B cell (primary cell): ENCODE data around the gene TRPV2. TPM values are rescaled to one million over a fixed set of nuclear protein-coding genes. Genes with fewer than 3 reads are reported as not detected.

Source experiments
- ATAC-seq: fragments of 200-7000 bp; cut with Tn5 transposase; one replicate; pipeline ENCODE4 v1.10.0; 2021; ENCODE audit warnings: low read depth, mild to moderate bottlenecking, moderate number of reproducible peaks, moderate library complexity
- CTCF ChIA-PET: fragments of 350-600 bp; sonication (Branson Sonifier 250); formaldehyde crosslinking; loops from one replicate; lab custom pipeline; 2021; ENCODE audit warnings: antibody characterized with exemption, inconsistent platforms; lab: Charles Lee
- POLR2A ChIA-PET: fragments of 350-600 bp; sonication (Branson Sonifier 250); formaldehyde crosslinking; loops from one replicate; lab custom pipeline; 2021; ENCODE audit warnings: antibody characterized with exemption; lab: Charles Lee
- DNase-seq: peaks from one replicate; pipeline ENCODE4 v3.0.0; 2013
- H2AFZ ChIP-seq: 2 replicates; pipeline ENCODE4 v1.6.1; 2012; ENCODE audit warnings: mild to moderate bottlenecking, low read depth, low read length; ENCODE audit not compliant: insufficient read depth, poor library complexity, severe bottlenecking
- H3K27ac ChIP-seq, 2 donors: 1 replicate in 1 of 2; 2 replicates in 1 of 2; pipeline ENCODE4 v1.5.1; 2012 to 2013; ENCODE audit warnings: low read length in 2 of 2, mild to moderate bottlenecking in 2 of 2, moderate library complexity in 1 of 2
- H3K27me3 ChIP-seq, 4 experiments: fragments of 200-600 bp in 1 of 4; sonication (generic) in 1 of 4; replicated peaks in 1 of 4; 1 replicate in 2 of 4; 2 replicates in 2 of 4; pipeline versions ENCODE4 v1.6.1 to v1.7.0; 2013 to 2016; ENCODE audit warnings: low read length in 3 of 4, mild to moderate bottlenecking in 2 of 4, mixed read lengths in 1 of 4, moderate library complexity in 1 of 4; ENCODE audit not compliant: insufficient read depth in 4 of 4, control insufficient read depth in 3 of 4; ENCODE audit errors: control extremely low read depth in 1 of 4
- H3K36me3 ChIP-seq, 2 experiments: replicated peaks in 1 of 2; 1 replicate in 1 of 2; 2 replicates in 1 of 2; pipeline versions ENCODE4 v1.6.1 to v1.7.1; 2013; ENCODE audit warnings: low read length in 1 of 2; ENCODE audit not compliant: insufficient read depth in 2 of 2, control insufficient read depth in 1 of 2; ENCODE audit errors: control extremely low read depth in 1 of 2, extremely low read depth in 1 of 2
- H3K4me1 ChIP-seq, 2 donors: fragments of 200-600 bp in 1 of 2; sonication (generic) in 1 of 2; 1 replicate in 1 of 2; 2 replicates in 1 of 2; pipeline versions ENCODE4 v1.5.1 to v1.6.1; 2013 to 2017; ENCODE audit warnings: low read length in 2 of 2; ENCODE audit not compliant: control insufficient read depth in 2 of 2, insufficient read depth in 2 of 2
- H3K4me2 ChIP-seq: replicated peaks from 2 replicates; pipeline ENCODE3; 2012; ENCODE audit warnings: mild to moderate bottlenecking, low read depth, low read length; ENCODE audit not compliant: poor library complexity, severe bottlenecking
- H3K4me3 ChIP-seq, 5 experiments: fragments of 200-600 bp in 1 of 5; sonication (generic) in 1 of 5; 1 replicate in 3 of 5; 2 replicates in 2 of 5; pipeline versions ENCODE4 v1.5.1 to v1.7.0; 2011 to 2016; ENCODE audit warnings: low read length in 4 of 5, mild to moderate bottlenecking in 4 of 5, low read depth in 2 of 5, control low read depth in 1 of 5, moderate library complexity in 1 of 5; ENCODE audit not compliant: insufficient read depth in 1 of 5; ENCODE audit errors: control extremely low read depth in 1 of 5, extremely low read depth in 1 of 5
- H3K79me2 ChIP-seq: fragments of 200-600 bp; sonication (generic); one replicate; pipeline ENCODE4 v1.6.0; 2016; ENCODE audit warnings: low read length; ENCODE audit not compliant: control insufficient read depth, insufficient read depth
- H3K9ac ChIP-seq: fragments of 200-600 bp; sonication (generic); 2 replicates; pipeline ENCODE4 v1.6.1; 2017; ENCODE audit warnings: mild to moderate bottlenecking, low read length, moderate library complexity
- H3K9me3 ChIP-seq, 3 donors: one replicate each; pipeline versions ENCODE4 v1.6.1 to v1.7.1; 2013; ENCODE audit warnings: low read length in 2 of 3; ENCODE audit not compliant: control insufficient read depth in 2 of 3, insufficient read depth in 1 of 3; ENCODE audit errors: control extremely low read depth in 1 of 3
- H4K20me1 ChIP-seq: 2 replicates; pipeline ENCODE4 v1.6.0; 2012; ENCODE audit warnings: mild to moderate bottlenecking, low read length; ENCODE audit not compliant: insufficient read depth, control insufficient read depth, poor library complexity, severe bottlenecking
- H3K27ac Mint-ChIP-seq: one replicate; pipeline ENCODE4 v1.8.0; 2021; ENCODE audit warnings: mixed read lengths
- H3K27me3 Mint-ChIP-seq: one replicate; pipeline ENCODE4 v1.8.0; 2021; ENCODE audit warnings: mixed read lengths
- H3K4me1 Mint-ChIP-seq: one replicate; pipeline ENCODE4 v1.8.0; 2021; ENCODE audit warnings: mixed read lengths
- H3K4me3 Mint-ChIP-seq: one replicate; pipeline ENCODE4 v1.8.0; 2021; ENCODE audit warnings: mixed read lengths
- H3K9me3 Mint-ChIP-seq: one replicate; pipeline ENCODE4 v1.8.0; 2022; ENCODE audit warnings: mixed read lengths; ENCODE audit not compliant: insufficient read depth
- CTCF ChIP-seq: fragments of 200-600 bp; IDR thresholded peaks from one replicate; pipeline ENCODE4 v1.8.0; 2022; ENCODE audit warnings: antibody characterized with exemption, mild to moderate bottlenecking
- EZH2 ChIP-seq: IDR thresholded peaks from 2 replicates; pipeline ENCODE4 v1.6.1; 2012; ENCODE audit warnings: borderline replicate concordance, low read depth, mild to moderate bottlenecking, moderate library complexity, low read length; ENCODE audit not compliant: insufficient read depth, poor library complexity, severe bottlenecking
- WGBS: methylation state at CpG from one replicate; pipeline ENCODE4 v1.1.5; 2013; ENCODE audit warnings: missing lambda C conversion rate; ENCODE audit not compliant: insufficient coverage; 5-methylcytosine and 5-hydroxymethylcytosine counted together
- intact Hi-C: fragments of 100-400 bp; cut with micrococcal nuclease; formaldehyde crosslinking; loops from one replicate; pipeline ENCODE4 v1.10.0; 2022
- polyA plus RNA-seq: library from polyadenylated mRNA; depleted of rRNA; stranded (reverse); fragments of >200 nt; gene quantifications from 2 replicates; pipeline ENCODE4 v1.2.3, GENCODE V29; 2012
- total RNA-seq, 2 donors: library from RNA; stranded (reverse); fragments of 120-200 nt in 1 of 2; gene quantifications; 1 replicate in 1 of 2; 2 replicates in 1 of 2; pipeline versions ENCODE4 v1.2.3 to v1.2.4, GENCODE V29; 2013 to 2022

TRPV2 gene
- total and polyA plus RNA-seq, 2 donors (not counting 1 experiment from before 2014, with no cell fraction given): 58.6 to 89.0 TPM

DNA sequence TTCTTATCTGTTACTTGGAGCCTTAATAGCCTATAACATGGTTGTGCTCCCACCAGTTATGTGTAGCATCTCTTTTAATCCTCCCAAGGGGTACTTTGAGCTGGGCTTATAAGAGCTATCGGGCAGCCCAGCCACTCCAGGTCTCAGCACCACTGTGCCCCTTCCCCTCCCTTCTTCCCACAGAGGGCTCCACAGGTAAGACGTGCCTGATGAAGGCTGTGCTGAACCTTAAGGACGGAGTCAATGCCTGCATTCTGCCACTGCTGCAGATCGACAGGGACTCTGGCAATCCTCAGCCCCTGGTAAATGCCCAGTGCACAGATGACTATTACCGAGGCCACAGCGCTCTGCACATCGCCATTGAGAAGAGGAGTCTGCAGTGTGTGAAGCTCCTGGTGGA is 7.0 kb downstream of the TRPV2 start:
- no peak overlapping the region for H3K27ac Mint-ChIP-seq
- ChIA-PET POLR2A (interaction anchor here (0.5 kb wide), 1 partner anchor 110 kb away, joined by 3 read pairs; no protein-coding TSS in a partner anchor), CTCF (interaction anchor here (1.0 kb wide), 1 partner anchor 59 kb away, joined by 3 read pairs; no protein-coding TSS in a partner anchor)
- 97% methylated on average over 7 of the region's 7 CpGs for WGBS
- Histone ChIP-seq H2AFZ (no peak overlapping the region), H3K79me2 (peaks cover 35% of the 10 kb centered on the region), H3K9ac (no peak overlapping the region), H3K4me3 (no peak overlapping the region), H4K20me1 (peaks cover 30% of the 10 kb centered on the region), H3K36me3 (peaks cover 2 to 77% of the 10 kb centered on the region in 2 experiments), H3K27ac (no peak overlapping the region), H3K9me3 (no peaks in the 10 kb centered on the region), H3K27me3 (no peaks in the 10 kb centered on the region), H3K4me2 (no peak overlapping the region), H3K4me1 (peaks cover 12 to 26% of the 10 kb centered on the region in 2 donors)
- TF ChIP-seq EZH2 (no peak), CTCF (no peak)
- no peak overlapping the region for H3K4me3 Mint-ChIP-seq
- H3K9me3 Mint-ChIP-seq: no peaks in the 10 kb centered on the region
- ATAC-seq (no peak), DNase-seq (no peak)
- peaks cover 22% of the 10 kb centered on the region for H3K4me1 Mint-ChIP-seq
- no peaks in the 10 kb centered on the region for H3K27me3 Mint-ChIP-seq
- intact Hi-C loops: no loop called here

DNA sequence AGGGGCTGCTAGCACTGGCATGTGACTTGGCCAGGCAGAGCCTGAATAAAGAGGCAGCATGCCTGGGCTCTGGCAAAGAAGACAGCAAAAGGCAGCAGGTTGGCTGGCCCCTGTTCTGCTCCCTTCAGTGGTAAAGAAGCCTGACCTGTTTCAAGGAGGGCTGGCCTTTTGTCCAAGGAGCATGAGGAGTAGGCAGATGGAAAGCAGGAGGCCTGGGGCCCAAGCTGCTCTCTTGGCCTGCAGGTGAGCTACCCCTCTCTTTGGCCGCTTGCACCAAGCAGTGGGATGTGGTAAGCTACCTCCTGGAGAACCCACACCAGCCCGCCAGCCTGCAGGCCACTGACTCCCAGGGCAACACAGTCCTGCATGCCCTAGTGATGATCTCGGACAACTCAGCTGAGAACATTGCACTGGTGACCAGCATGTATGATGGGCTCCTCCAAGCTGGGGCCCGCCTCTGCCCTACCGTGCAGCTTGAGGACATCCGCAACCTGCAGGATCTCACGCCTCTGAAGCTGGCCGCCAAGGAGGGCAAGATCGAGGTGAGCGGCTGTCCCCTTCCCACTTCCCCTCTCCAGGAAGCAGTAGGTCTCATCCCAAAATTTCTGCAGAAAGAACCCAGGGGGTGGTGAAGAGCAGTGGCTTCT is 8.0 kb downstream of the TRPV2 start:
- peaks cover 17% of the 10 kb centered on the region for H3K4me1 Mint-ChIP-seq
- intact Hi-C loops: no loop called here
- CTCF ChIA-PET: interaction anchor here (0.7 kb wide), 1 partner anchor 165 kb away, joined by 3 read pairs; no protein-coding TSS in a partner anchor
- ATAC-seq: no peak
- POLR2A ChIA-PET: no interaction called here
- H3K4me3 ChIP-seq: no peak overlapping the region
- no peak overlapping the region for H3K27ac Mint-ChIP-seq
- peaks cover 22% of the 10 kb centered on the region for H4K20me1 ChIP-seq
- peaks cover 2 to 75% of the 10 kb centered on the region in 2 experiments for H3K36me3 ChIP-seq
- no peaks in the 10 kb centered on the region for H3K9me3 ChIP-seq
- no peak overlapping the region for H3K9ac ChIP-seq
- H3K27me3 ChIP-seq: no peaks in the 10 kb centered on the region
- 97% methylated on average over 3 of the region's 10 CpGs for WGBS
- H3K27ac ChIP-seq: no peak overlapping the region
- H3K27me3 Mint-ChIP-seq: no peaks in the 10 kb centered on the region
- peaks cover 12 to 19% of the 10 kb centered on the region in 2 donors for H3K4me1 ChIP-seq
- no peak overlapping the region for H3K4me3 Mint-ChIP-seq
- H2AFZ ChIP-seq: no peak overlapping the region
- H3K9me3 Mint-ChIP-seq: no peaks in the 10 kb centered on the region
- no peak overlapping the region for H3K4me2 ChIP-seq
- DNase-seq: no peak
- peaks cover 26% of the 10 kb centered on the region for H3K79me2 ChIP-seq
- TF ChIP-seq EZH2 (no peak), CTCF (no peak)
